Stimulated activated CD4-positive, alpha-beta T cell treated with anti-CD3 and anti-CD28 coated beads, TNF-alpha, amount 100 ng/mL, for 1 hour (primary cell): ENCODE measurements around the gene PIGP.
"Not testable (repeated sequence)": the region's sequence is repeated elsewhere in the genome, so short reads cannot be mapped to it uniquely, and the experiment has no call there.

Experiments
- DNase-seq, 3 donors: peaks; one replicate each; pipeline ENCODE4 v3.0.0-alpha.2; 2020; ENCODE audit warnings: low read depth in 3 of 3, low spot score in 1 of 3

The PIGP gene

GRCh38 chr21:37072988-37073416 is at the start of gene PIGP, which contains the start of gene TTC3:
Gene PIGP (minus strand): TSS chr21:37073071. CDS start chr21:37072515, 556 bp downstream.
Gene TTC3 (plus strand): TSS chr21:37073254. CDS start chr21:37087258, 14,004 bp downstream.
- DNase-seq: peak; percentile 88 to 98 (median 95)

GRCh38 chr21:37119421-37120218 is 46.7 kb upstream of the PIGP start:
- no peak for DNase-seq

- no peak for DNase-seq
Observed at GRCh38 chr21:37118187-37118826, 45.4 kb upstream of the PIGP start.

- no peak for DNase-seq
Observed at GRCh38 chr21:37117204-37117603, 44.3 kb upstream of the PIGP start.

GRCh38 chr21:37116459-37116858 is 43.6 kb upstream of the PIGP start:
- not testable (repeated sequence) for DNase-seq

- not testable (repeated sequence) for DNase-seq
Observed at GRCh38 chr21:37114301-37114700, 41.4 kb upstream of the PIGP start.

- DNase-seq: not testable (repeated sequence)
Observed at GRCh38 chr21:37111029-37111428, 38.2 kb upstream of the PIGP start.

- no peak for DNase-seq
Observed at GRCh38 chr21:37106998-37107397, 34.1 kb upstream of the PIGP start.

- DNase-seq: not testable (repeated sequence)
Observed at GRCh38 chr21:37102746-37103145, 29.9 kb upstream of the PIGP start.

GRCh38 chr21:37101384-37101783 is 28.5 kb upstream of the PIGP start:
- no peak for DNase-seq

GRCh38 chr21:37100316-37100715 is 27.4 kb upstream of the PIGP start:
- no peak for DNase-seq

GRCh38 chr21:37098751-37099150 is 25.9 kb upstream of the PIGP start:
- DNase-seq: no peak

GRCh38 chr21:37095821-37096220 is 22.9 kb upstream of the PIGP start:
- DNase-seq: no peak

- DNase-seq: no peak
Observed at GRCh38 chr21:37093977-37094376, 21.1 kb upstream of the PIGP start.

- DNase-seq: no peak
Observed at GRCh38 chr21:37088186-37088735, 15.4 kb upstream of the PIGP start.

- DNase-seq: no peak
Observed at GRCh38 chr21:37087188-37087587, 14.3 kb upstream of the PIGP start.

GRCh38 chr21:37085726-37086125 is 12.9 kb upstream of the PIGP start:
- DNase-seq: no peak

- no peak for DNase-seq
Observed at GRCh38 chr21:37082856-37083528, 10.1 kb upstream of the PIGP start.

GRCh38 chr21:37082375-37082774 is 9.5 kb upstream of the PIGP start:
- DNase-seq: no peak

GRCh38 chr21:37079211-37079824 is 6.4 kb upstream of the PIGP start:
- DNase-seq: no peak

- DNase-seq: no peak
Observed at GRCh38 chr21:37077403-37077802, 4.5 kb upstream of the PIGP start.
